GM13976 (cell line): ENCODE data around the gene XKR8.

Source experiments
- DNase-seq: peaks from one replicate; pipeline ENCODE4 v3.0.0; 2012; ENCODE audit warnings: low spot score
- CTCF ChIP-seq: IDR thresholded peaks from 2 replicates; pipeline ENCODE4 v1.5.1; 2012; ENCODE audit warnings: borderline replicate concordance, mild to moderate bottlenecking; ENCODE audit not compliant: insufficient read depth; ENCODE audit errors: extremely low read depth, missing control alignments, control extremely low read depth
- in situ Hi-C: fragments of 300-500 bp; cut with MboI; formaldehyde crosslinking; loops from one replicate; pipeline ENCODE4 v1.12.0; 2022; ENCODE audit warnings: low sequenced_read_pairs, mixed read lengths, inconsistent platforms; ENCODE audit not compliant: unreplicated experiment

XKR8 gene

DNA sequence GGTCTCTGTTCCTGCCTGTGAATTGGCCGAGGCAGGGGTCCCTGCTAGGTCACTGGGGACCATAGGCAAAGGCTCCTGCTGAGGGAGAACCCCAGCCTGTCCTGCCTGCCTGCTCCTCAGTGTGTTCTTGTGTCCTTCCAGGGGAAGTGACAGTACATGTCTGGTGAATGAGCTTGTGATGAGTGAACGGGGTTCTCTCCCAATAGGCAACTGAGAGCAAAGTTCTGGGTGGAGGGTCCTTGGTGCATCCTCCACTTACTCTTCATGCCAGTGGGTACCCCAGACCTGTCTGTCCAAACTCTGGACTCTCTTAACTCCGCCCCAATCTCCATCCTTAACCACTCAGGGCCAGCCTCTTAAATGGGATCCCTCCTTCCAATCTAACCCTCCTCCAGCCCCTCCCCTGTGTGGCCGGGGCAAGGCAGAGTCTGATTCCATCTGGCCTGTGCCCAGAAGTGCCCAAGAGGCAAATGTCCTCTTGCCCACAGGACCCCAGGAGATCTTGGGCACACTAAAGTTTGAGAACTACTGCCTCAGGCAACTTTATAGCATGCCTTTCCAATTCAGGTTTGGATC is 2.0 kb downstream of the XKR8 start:
- in situ Hi-C loops, result no loop called here
- TF ChIP-seq CTCF, result no peak
- DNase-seq, result no peak

DNA sequence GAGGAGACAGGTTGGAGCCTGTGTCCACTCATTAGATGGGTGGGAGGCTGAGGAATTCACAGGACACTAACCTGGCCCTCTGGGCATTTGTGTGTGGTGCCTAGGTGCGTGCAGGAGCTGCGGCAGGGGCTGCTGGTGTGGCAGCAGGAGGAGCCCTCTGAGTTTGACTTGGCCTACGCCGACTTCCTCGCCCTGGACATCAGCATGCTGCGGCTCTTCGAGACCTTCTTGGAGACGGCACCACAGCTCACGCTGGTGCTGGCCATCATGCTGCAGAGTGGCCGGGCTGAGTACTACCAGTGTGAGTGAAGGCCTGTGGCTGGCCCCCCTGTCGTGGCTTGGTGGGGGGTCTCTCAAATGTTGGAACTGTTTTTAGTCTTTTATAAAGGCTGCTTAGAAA is 3.6 kb downstream of the XKR8 start:
- DNase-seq, result no peak
- no peak for TF ChIP-seq CTCF
- in situ Hi-C loops, result no loop called here

GRCh38 chr1:27966402-27967105 is 6.8 kb downstream of the XKR8 start:
- no peak for TF ChIP-seq CTCF
- in situ Hi-C loops, result no loop called here
- DNase-seq, result no peak

GRCh38 chr1:27967106-27967883 is 7.5 kb downstream of the XKR8 start:
- TF ChIP-seq CTCF, result no peak
- in situ Hi-C loops, result no loop called here
- no peak for DNase-seq

DNA sequence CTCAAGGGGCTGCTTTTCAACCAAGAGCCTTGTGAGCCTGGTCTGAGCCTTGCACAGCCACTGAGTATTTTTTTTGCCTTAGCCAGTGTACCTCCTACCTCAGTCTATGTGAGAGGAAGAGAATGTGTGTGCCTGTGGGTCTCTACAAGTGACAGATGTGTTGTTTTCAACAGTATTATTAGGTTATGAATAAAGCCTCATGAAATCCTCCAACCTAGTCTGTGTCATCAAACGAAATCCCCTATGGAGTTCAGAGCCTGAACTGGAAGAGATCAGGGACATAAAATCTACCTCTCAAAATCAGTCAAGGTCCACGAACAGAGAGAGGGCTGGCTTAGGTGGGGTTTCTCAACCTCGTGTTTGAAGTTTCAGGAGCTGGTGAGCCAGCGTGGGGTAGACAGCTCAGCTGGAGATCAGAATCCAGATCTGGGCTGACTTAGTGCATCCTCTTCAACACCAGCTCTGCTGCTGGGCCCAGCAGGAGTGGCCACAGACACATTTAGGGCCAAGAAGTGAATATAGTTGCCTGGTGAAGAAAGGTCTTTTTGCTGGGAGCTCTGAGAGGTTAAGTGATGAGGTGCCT is 8.2 kb downstream of the XKR8 start:
- no peak for DNase-seq
- in situ Hi-C loops, result no loop called here
- TF ChIP-seq CTCF, result no peak

DNA sequence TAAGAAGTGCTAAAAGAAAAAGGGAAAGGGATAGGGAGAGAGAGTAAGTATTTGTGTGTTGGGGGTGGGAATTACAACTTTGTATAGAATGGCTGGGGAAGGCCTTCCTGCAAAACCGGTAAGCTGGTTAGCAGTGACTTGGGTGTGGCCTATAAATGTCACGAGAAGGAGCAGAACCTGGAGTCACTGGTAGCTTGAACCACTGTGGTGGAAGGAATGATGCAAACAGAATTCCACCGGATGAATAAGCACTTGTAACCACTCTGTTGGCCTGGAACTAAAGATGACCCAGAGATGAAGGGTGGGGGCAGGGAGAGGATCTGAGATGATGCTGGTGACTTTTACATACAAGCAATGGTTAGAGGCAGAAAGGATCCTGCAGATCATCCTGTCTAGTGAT is 8.9 kb downstream of the XKR8 start:
- in situ Hi-C loops, result no loop called here
- no peak for TF ChIP-seq CTCF
- no peak for DNase-seq
